ENCODE results near the gene NOSTRIN. TPM values are rescaled to one million over a fixed set of nuclear protein-coding genes. Genes with fewer than 3 reads are reported as not detected.

NOSTRIN gene
- total and polyA plus RNA-seq, 7 donors, result 3.7 to 8.1 (median 5.3) TPM

DNA sequence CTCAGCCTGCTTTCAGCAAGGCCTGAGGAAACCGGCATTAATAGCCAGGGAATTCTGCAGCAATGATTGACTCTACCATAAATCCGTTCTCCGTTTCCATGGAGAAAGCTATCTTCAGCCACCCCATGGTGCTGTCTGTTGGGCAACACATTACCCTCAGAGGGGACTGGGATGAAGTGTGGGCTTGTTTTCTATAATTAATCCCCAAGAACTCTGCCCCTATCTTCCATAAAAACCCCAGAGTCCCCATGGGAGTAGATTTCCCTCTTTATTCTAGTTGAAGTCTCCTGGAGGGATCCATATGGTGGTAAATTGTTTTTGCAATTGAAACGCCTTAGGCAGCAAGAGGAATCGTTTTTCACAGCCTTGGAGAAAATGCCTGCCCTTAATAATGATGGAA is 107.9 kb downstream of the NOSTRIN start:
- ATAC-seq, result no peak
- WGBS, 3 donors, result 74 to 77% (median 77%) methylated on average over 5 of the region's 5 CpGs

DNA sequence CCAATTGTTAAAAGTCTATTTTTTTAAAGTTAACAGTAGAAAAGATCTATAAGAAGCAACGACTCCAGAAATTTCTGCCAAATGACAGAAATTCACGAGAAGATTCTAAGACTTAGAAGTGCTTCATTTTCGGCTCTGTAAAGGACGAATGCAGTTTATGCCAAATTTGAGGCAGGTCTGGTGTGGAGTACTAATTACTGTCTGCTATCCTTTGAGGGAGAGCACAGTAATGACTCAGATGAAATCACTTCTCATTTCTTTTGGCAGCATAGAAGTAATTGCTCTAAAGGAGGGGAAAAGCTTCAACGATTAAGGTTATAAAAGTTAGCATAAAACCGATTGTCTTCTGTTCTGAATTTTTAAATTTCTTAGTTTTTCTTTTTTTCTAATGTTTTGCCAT is 110.0 kb downstream of the NOSTRIN start:
- no peaks in the 10 kb centered on the region for H3K27me3 ChIP-seq (ENCODE audit: insufficient read depth in 3 of 3, low read length in 2 of 3)
- no peaks in the 10 kb centered on the region for H3K9me3 ChIP-seq
- H3K4me3 ChIP-seq, result peak overlapping the region; percentile 52
- H3K4me1 ChIP-seq, result peaks cover 13% of the 10 kb centered on the region
- no peak for DNase-seq
- ATAC-seq, result peak in 3 of 4 donors; percentile 39 to 76 (median 60)
- no peaks in the 10 kb centered on the region for H3K36me3 ChIP-seq (ENCODE audit: insufficient read depth in 1 of 2, low read depth in 1 of 2)
- 27 to 47% (median 35%) methylated on average over 6 of the region's 6 CpGs for WGBS, 3 donors
- H3K27ac ChIP-seq, result peak overlapping the region; percentile 64
- intact Hi-C loops (cut with DNase I), result no loop called here
- TF ChIP-seq, protein P1, sequence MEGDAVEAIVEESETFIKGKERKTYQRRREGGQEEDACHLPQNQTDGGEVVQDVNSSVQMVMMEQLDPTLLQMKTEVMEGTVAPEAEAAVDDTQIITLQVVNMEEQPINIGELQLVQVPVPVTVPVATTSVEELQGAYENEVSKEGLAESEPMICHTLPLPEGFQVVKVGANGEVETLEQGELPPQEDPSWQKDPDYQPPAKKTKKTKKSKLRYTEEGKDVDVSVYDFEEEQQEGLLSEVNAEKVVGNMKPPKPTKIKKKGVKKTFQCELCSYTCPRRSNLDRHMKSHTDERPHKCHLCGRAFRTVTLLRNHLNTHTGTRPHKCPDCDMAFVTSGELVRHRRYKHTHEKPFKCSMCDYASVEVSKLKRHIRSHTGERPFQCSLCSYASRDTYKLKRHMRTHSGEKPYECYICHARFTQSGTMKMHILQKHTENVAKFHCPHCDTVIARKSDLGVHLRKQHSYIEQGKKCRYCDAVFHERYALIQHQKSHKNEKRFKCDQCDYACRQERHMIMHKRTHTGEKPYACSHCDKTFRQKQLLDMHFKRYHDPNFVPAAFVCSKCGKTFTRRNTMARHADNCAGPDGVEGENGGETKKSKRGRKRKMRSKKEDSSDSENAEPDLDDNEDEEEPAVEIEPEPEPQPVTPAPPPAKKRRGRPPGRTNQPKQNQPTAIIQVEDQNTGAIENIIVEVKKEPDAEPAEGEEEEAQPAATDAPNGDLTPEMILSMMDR (IDR thresholded peaks at IDR 0.05), result no peak

More for the DNA sequence above, 107.9 kb downstream of the NOSTRIN start:
- Histone ChIP-seq H3K9me3 (no peaks in the 10 kb centered on the region), H3K4me1 (peaks cover 13% of the 10 kb centered on the region), H3K4me3 (no peak overlapping the region), H3K36me3 (ENCODE audit: insufficient read depth in 1 of 2, low read depth in 1 of 2) (no peaks in the 10 kb centered on the region), H3K27ac (no peak overlapping the region), H3K27me3 (ENCODE audit: insufficient read depth in 3 of 3, low read length in 2 of 3) (no peaks in the 10 kb centered on the region)
- intact Hi-C loops (cut with DNase I), result no loop called here
- no peak for DNase-seq
- TF ChIP-seq, protein P1 (IDR thresholded peaks at IDR 0.05), result no peak

DNA sequence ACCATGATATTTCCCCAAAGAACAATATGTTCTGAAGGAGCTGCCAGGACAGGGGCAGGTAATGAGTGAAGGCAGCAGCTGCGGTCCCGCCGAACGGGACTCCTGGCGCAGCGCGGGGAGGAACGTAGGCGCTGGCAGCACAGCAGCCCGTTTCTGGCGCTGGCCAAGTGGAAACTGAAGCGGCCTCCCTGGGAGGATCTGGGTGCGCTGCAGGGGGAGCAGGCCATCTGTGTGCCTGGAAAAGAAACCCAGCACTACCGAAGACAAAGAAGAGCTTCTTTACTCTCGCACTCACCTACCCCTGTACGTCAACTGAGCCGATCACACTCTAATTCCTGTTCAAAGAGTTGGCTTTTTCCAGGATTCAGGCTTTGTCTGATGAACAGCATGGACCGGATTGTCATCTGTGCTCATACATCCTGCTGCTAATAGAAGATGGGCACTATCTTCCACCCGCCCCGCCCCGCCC is 110.5 kb downstream of the NOSTRIN start:
- whole genome bisulfite sequencing, 3 donors, result 5 to 12% (median 8%) methylated on average over 21 of the region's 21 CpGs
- ATAC-seq (peak; percentile 94 to 99 (median 98)), DNase-seq (peak; percentile 70 to 89)
- Histone ChIP-seq H3K36me3 (ENCODE audit: insufficient read depth in 1 of 2, low read depth in 1 of 2) (no peaks in the 10 kb centered on the region), H3K4me1 (peaks cover 13% of the 10 kb centered on the region), H3K27ac (peak overlapping the region; percentile 64), H3K9me3 (no peaks in the 10 kb centered on the region), H3K27me3 (ENCODE audit: insufficient read depth in 3 of 3, low read length in 2 of 3) (no peaks in the 10 kb centered on the region), H3K4me3 (peak overlapping the region; percentile 52)
- intact Hi-C loops (cut with DNase I), result no loop called here
- TF ChIP-seq, protein P1 (IDR thresholded peaks at IDR 0.05), result no peak

DNA sequence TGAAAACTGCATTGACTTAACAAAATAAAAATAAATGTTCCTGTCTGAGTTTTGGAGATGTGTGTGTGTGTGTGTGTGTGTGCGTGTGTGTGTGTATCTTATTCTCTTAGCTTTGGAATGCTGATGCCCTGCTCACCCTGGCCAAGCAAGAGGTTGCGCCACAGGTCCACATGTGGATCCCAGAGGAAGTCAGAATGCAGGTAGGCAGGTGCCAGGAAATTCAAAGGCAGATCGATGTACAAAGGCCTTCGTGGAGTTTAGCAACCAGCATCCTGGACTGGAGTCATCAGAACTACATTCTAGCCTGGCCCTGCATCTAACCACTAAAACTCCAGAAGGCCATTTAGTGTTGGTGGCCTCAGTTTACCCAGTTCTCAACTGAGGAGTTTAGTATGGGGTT is 111.1 kb downstream of the NOSTRIN start:
- no peak overlapping the region for H3K4me3 ChIP-seq
- no peaks in the 10 kb centered on the region for H3K27me3 ChIP-seq (ENCODE audit: insufficient read depth in 3 of 3, low read length in 2 of 3)
- H3K36me3 ChIP-seq (ENCODE audit: insufficient read depth in 1 of 2, low read depth in 1 of 2), result no peaks in the 10 kb centered on the region
- peak in 1 of 4 donors; percentile 20 for ATAC-seq
- H3K9me3 ChIP-seq, result no peaks in the 10 kb centered on the region
- WGBS, 3 donors, result 49 to 75% (median 59%) methylated on average over 4 of the region's 4 CpGs
- peaks cover 13% of the 10 kb centered on the region for H3K4me1 ChIP-seq
- DNase-seq, result no peak
- TF ChIP-seq, protein P1 (IDR thresholded peaks at IDR 0.05), result no peak
- intact Hi-C loops (cut with DNase I), result no loop called here
- no peak overlapping the region for H3K27ac ChIP-seq

Other genes starting within 250 kb of the NOSTRIN start
- under 1 TPM in 2 of 4 donors, not detected in 2; 0.18 to 0.19 TPM for gene SPC25, start 87.8 kb downstream of the NOSTRIN start, total RNA-seq
- gene SPC25, start 87.8 kb downstream of the NOSTRIN start, polyA plus RNA-seq, result under 1 TPM in 2 of 3 donors, not detected in 1; 0.21 to 0.29 TPM
- not detected for gene G6PC2, start 98.7 kb downstream of the NOSTRIN start, total RNA-seq
- under 1 TPM in 1 of 3 donors, not detected in 2; 0.05 TPM for gene G6PC2, start 98.7 kb downstream of the NOSTRIN start, polyA plus RNA-seq
- under 1 TPM in 2 of 4 donors, not detected in 2; 0.04 to 0.12 TPM for gene ABCB11, start 228.7 kb downstream of the NOSTRIN start, total RNA-seq
- gene ABCB11, start 228.7 kb downstream of the NOSTRIN start, polyA plus RNA-seq, result under 1 TPM; 0.01 to 0.04 (median 0.03) TPM